IMR-90 (cell line): Measurements from ENCODE around the gene ANLN.

Experiments
- CHD1 ChIP-seq: IDR thresholded peaks from 2 replicates; pipeline ENCODE4 v1.6.1; 2012; ENCODE audit warnings: low read depth, low read length, improper control_type of control experiment
- CTCF ChIP-seq: conservative IDR thresholded peaks from 2 replicates; pipeline ENCODE4 v1.5.1; 2012; ENCODE audit warnings: mild to moderate bottlenecking, low read depth, low read length, improper control_type of control experiment
- POLR2A ChIP-seq: IDR thresholded peaks from 2 replicates; pipeline ENCODE4 v1.6.1; 2012; ENCODE audit warnings: mild to moderate bottlenecking, low read depth, low read length
- RAD21 ChIP-seq: IDR thresholded peaks from 2 replicates; pipeline ENCODE4 v1.6.1; 2012; ENCODE audit warnings: low read length, improper control_type of control experiment
- RCOR1 ChIP-seq: IDR thresholded peaks from 2 replicates; pipeline ENCODE4 v1.6.1; 2012; ENCODE audit warnings: mild to moderate bottlenecking, low read length, improper control_type of control experiment; ENCODE audit not compliant: insufficient replicate concordance

DNA sequence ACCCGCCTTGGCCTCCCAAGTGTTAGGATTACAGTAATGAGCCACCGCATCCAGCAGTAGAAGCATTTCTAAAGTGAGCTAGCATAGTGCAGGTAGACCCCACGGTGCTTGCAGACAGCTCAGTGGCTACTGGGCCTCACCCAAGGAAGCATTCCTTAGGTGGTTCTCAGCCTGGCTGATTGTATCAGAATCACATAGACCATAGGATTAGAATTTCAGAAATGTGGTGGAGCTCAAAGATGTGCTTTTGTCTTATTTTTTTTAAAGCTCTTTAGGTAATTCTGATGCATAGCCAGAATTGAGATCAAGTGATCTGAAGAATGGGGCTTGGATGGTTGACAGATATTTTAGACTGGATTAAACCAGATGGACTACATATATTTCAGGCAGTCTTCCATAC lies 10.9 kb downstream of the ANLN start:
- no peak for TF ChIP-seq POLR2A
- no peak for TF ChIP-seq CHD1
- no peak for TF ChIP-seq CTCF
- TF ChIP-seq RAD21, result no peak
- no peak for TF ChIP-seq RCOR1
